Lung (tissue), 12 donors: ENCODE measurements around the gene CEP70. TPM values are rescaled to one million over a fixed set of nuclear protein-coding genes. Genes with fewer than 3 reads are reported as not detected.
"Not testable (repeated sequence)": the region's sequence is repeated elsewhere in the genome, so short reads cannot be mapped to it uniquely, and the experiment has no call there.

ENCODE experiments used
- ATAC-seq: fragments of 200-7000 bp; cut with Tn5 transposase; one replicate; pipeline ENCODE4 v1.9.1; 2020; ENCODE audit warnings: moderate number of reproducible peaks; ENCODE audit not compliant: insufficient read depth, low FRiP score
- DNase-seq, 3 donors: peaks; one replicate each; pipeline ENCODE4 v3.0.0-alpha.2; 2013 to 2017
- H3K27ac ChIP-seq, 2 donors: one replicate each; pipeline ENCODE4 v1.5.1; 2013; ENCODE audit warnings: mild to moderate bottlenecking in 2 of 2, moderate library complexity in 2 of 2, control low read depth in 1 of 2, inconsistent platforms in 1 of 2, low read depth in 1 of 2, low read length in 1 of 2
- H3K27me3 ChIP-seq, 3 donors: one replicate each; pipeline ENCODE4 v1.5.1; 2013; ENCODE audit warnings: low read length in 2 of 3; ENCODE audit not compliant: control insufficient read depth in 3 of 3, insufficient read depth in 3 of 3
- H3K36me3 ChIP-seq, 4 donors: one replicate each; pipeline ENCODE4 v1.5.1; 2013; ENCODE audit warnings: low read length in 4 of 4, mild to moderate bottlenecking in 1 of 4, moderate library complexity in 1 of 4; ENCODE audit not compliant: control insufficient read depth in 4 of 4, insufficient read depth in 4 of 4
- H3K4me1 ChIP-seq, 5 donors: one replicate each; pipeline ENCODE4 v1.5.1; 2013; ENCODE audit warnings: low read length in 5 of 5, mild to moderate bottlenecking in 2 of 5, moderate library complexity in 1 of 5; ENCODE audit not compliant: control insufficient read depth in 5 of 5, insufficient read depth in 5 of 5
- H3K4me3 ChIP-seq: one replicate; pipeline ENCODE4 v1.5.1; 2013; ENCODE audit warnings: mild to moderate bottlenecking, control low read depth, moderate library complexity
- H3K9ac ChIP-seq, 2 donors: one replicate each; pipeline ENCODE4 v1.5.1; 2013; ENCODE audit warnings: low read length in 2 of 2, control low read depth in 1 of 2; ENCODE audit not compliant: insufficient read depth in 1 of 2
- H3K9me3 ChIP-seq, 4 donors: one replicate each; pipeline ENCODE4 v1.5.1; 2013; ENCODE audit warnings: low read length in 3 of 4, mild to moderate bottlenecking in 1 of 4, moderate library complexity in 1 of 4; ENCODE audit not compliant: control insufficient read depth in 4 of 4, insufficient read depth in 3 of 4
- WGBS, 2 donors: extraction: QIAGEN DNeasy Blood & Tissue Kit; methylation state at CpG; one replicate each; pipeline ENCODE4 v1.1.7; 2013; 5-methylcytosine and 5-hydroxymethylcytosine counted together
- polyA plus RNA-seq, 2 donors: library from polyadenylated mRNA; stranded (reverse); fragments of 200-250 nt; gene quantifications; one replicate each; pipeline ENCODE4 v1.2.1, GENCODE V29; 2013
- total RNA-seq, 2 donors: library from RNA; depleted of rRNA in 1 of 2; stranded (reverse); fragments of >200 nt in 1 of 2; gene quantifications; one replicate each; pipeline ENCODE4 v1.2.1, GENCODE V29; 2014 to 2021
- TF ChIP-seq, protein P1 (sequence below): IDR thresholded peaks from 2 replicates; pipeline ENCODE4 v1.5.1; 2012; ENCODE audit warnings: mild to moderate bottlenecking; ENCODE audit errors: control extremely low read depth, extremely low read depth
- donor health status: control.
- donor health status: control.
- donor health status: Bipolar disorder and iron deficiency.
- donor health status: healthy.
- donor health status: DM: yes; HTN: yes; CAD: no.

Gene CEP70
- total and polyA plus RNA-seq, 4 donors: 19.5 to 137 (median 32.5) TPM

DNA sequence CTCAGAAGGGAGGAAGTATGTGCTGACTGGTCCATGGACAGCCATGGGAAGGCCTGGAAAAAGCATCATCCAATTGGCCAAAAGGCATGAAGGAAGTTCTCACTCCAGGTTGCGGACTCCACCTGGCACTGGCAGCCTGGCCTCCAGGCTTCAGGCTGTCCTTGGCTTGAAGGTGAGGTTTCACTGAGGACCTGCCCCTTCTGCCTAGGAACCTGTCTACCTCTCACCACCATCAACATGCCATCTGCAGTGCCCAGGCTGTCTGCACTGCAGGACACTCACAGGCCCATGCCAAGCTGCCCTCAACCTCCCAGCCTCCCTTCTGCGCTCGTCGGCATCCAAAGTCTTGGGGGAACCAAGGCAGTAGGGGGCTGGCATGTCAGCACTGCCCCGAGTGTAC, 51.1 kb downstream of the CEP70 start:
- H3K9ac ChIP-seq: no peak overlapping the region
- no peaks in the 10 kb centered on the region for H3K27me3 ChIP-seq
- TF ChIP-seq, protein P1, sequence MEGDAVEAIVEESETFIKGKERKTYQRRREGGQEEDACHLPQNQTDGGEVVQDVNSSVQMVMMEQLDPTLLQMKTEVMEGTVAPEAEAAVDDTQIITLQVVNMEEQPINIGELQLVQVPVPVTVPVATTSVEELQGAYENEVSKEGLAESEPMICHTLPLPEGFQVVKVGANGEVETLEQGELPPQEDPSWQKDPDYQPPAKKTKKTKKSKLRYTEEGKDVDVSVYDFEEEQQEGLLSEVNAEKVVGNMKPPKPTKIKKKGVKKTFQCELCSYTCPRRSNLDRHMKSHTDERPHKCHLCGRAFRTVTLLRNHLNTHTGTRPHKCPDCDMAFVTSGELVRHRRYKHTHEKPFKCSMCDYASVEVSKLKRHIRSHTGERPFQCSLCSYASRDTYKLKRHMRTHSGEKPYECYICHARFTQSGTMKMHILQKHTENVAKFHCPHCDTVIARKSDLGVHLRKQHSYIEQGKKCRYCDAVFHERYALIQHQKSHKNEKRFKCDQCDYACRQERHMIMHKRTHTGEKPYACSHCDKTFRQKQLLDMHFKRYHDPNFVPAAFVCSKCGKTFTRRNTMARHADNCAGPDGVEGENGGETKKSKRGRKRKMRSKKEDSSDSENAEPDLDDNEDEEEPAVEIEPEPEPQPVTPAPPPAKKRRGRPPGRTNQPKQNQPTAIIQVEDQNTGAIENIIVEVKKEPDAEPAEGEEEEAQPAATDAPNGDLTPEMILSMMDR: no peak
- WGBS, 2 donors: 96 to 98% methylated on average over 5 of the region's 5 CpGs
- H3K4me1 ChIP-seq: peaks cover 0 to 2% (median 0%) of the 10 kb centered on the region in 5 donors
- peaks cover 11 to 55% (median 35%) of the 10 kb centered on the region in 4 donors for H3K36me3 ChIP-seq
- H3K9me3 ChIP-seq: peaks cover 5 to 27% (median 16%) of the 10 kb centered on the region in 4 donors
- H3K27ac ChIP-seq: no peak overlapping the region
- DNase-seq (no peak), ATAC-seq (no peak)
- H3K4me3 ChIP-seq: no peak overlapping the region

DNA sequence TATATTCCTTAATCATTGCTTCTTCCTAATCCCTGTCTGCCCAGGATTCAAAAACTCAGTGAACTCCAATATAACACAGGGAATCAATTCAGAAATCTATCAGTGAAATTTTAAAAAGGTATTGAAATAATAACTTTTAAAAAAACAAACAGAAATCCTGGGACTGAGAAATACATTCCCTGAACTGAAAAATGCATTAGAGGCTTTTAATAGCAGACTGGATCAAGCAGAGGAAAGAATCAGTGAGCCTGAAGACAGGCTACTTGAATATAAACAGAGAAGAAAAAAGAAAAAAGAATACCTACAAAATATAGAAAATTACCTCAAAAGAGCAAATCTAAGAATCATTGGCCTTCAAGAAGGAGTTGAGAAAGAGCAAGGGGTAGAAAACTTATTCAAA, 54.7 kb downstream of the CEP70 start:
- Histone ChIP-seq H3K27me3 (no peaks in the 10 kb centered on the region), H3K9me3 (peaks cover 4 to 25% (median 8%) of the 10 kb centered on the region in 4 donors), H3K36me3 (peaks cover 5 to 37% (median 26%) of the 10 kb centered on the region in 4 donors), H3K27ac (no peak overlapping the region), H3K4me3 (no peak overlapping the region), H3K4me1 (peaks cover 0 to 2% (median 0%) of the 10 kb centered on the region in 5 donors), H3K9ac (no peak overlapping the region)
- no peak for DNase-seq
- TF ChIP-seq, protein P1: no peak
- no peak for ATAC-seq

DNA sequence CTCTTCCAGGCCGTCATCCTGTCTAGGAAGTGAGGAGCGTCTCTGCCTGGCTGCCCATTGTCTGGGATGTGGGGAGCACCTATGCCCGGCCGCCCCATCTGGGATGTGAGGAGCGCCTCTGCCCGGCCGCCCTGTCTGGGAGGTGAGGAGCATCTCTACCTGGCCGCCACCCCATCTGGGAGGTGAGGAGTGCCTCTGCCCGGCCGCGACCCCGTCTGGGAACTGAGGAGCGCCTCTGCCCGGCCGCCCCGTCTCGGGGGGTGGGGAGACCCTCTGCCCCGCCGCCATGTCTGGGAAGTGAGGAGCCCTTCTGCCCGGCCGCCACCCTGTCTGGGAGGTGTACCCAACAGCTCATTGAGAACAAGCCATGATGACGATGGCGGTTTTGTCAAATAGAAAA, 72.6 kb downstream of the CEP70 start:
- H3K36me3 ChIP-seq: peaks cover 3 to 11% (median 5%) of the 10 kb centered on the region in 4 donors
- not testable (repeated sequence) for ATAC-seq, H3K9ac ChIP-seq, H3K4me1 ChIP-seq, DNase-seq, H3K27me3 ChIP-seq, H3K27ac ChIP-seq, H3K4me3 ChIP-seq, H3K9me3 ChIP-seq
- WGBS, 2 donors: 98% methylated on average over 22 to 23 of the region's 23 CpGs

DNA sequence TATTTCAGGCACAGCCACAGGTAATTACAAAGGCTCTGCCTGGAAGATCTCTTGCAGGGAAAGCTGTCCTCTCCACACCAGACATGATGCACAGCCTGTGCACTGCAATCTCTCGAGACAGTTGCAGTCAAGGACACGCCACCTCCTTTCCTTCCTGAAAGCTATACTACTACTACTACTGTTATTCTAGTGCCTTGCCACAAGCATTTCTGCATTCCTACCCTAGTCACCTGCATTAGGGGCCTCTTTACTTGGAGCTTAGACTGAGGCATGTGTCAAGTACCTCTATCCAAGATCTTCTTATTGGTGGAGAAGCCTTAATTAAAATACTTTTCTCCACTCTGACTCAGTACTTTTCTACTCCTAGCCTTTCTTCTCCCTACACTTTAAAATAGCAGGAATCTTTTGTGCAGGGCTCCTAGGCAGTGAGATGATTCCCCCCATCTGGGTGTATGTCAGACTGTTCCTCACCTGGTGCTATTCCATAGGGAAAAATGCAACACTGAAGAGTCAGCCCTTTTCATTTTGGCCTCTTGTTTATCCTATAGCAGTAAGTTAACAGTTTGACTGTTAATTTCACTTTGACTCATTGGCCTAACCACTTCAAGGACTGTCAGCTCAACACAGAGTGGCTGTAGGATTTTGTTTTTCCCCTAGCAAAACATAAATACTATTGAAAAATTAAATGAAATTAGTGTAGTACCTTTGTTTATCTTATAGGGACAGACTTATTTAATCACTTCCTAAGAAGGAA, 80.8 kb downstream of the CEP70 start:
- ATAC-seq (peak; percentile 74), DNase-seq (no peak)
- TF ChIP-seq, protein P1: no peak
- no peaks in the 10 kb centered on the region for H3K4me1 ChIP-seq
- H3K27ac ChIP-seq: no peak overlapping the region
- 52 to 58% methylated on average over 2 of the region's 2 CpGs for WGBS, 2 donors
- H3K4me3 ChIP-seq: no peak overlapping the region
- no peaks in the 10 kb centered on the region for H3K27me3 ChIP-seq
- peaks cover 0 to 6% (median 0%) of the 10 kb centered on the region in 4 donors for H3K9me3 ChIP-seq
- no peak overlapping the region for H3K9ac ChIP-seq
- peaks cover 2 to 6% (median 4%) of the 10 kb centered on the region in 4 donors for H3K36me3 ChIP-seq
